HG02623 (cell line): ENCODE results near the gene MYO18A.

Source experiments
- ATAC-seq: cut with Tn5 transposase; IDR thresholded peaks from one replicate; pipeline ENCODE4 v1.9.1; 2021; ENCODE audit warnings: moderate library complexity; ENCODE audit not compliant: unreplicated experiment

MYO18A gene

DNA sequence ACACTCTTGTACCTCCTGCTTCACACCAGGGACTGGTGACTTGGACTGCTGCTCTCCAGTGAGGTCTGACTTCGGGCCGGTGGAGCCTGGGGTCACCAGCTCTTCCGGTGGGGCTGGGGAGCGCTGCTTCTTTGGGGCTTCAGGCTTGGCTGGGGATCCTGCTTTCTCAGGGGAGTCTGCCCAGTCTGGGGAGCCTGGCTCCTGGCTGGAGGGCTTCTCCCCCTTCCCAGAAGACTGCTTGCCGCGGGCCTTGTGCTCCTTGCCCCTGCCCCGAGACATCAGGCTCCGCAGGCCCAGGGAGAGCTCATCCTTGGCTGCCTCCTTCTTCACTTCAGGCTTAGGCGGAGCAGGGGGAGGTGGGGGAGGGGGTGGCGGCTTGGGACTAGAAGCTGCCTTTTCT is 52.4 kb downstream of the MYO18A start:
- ATAC-seq = no peak

DNA sequence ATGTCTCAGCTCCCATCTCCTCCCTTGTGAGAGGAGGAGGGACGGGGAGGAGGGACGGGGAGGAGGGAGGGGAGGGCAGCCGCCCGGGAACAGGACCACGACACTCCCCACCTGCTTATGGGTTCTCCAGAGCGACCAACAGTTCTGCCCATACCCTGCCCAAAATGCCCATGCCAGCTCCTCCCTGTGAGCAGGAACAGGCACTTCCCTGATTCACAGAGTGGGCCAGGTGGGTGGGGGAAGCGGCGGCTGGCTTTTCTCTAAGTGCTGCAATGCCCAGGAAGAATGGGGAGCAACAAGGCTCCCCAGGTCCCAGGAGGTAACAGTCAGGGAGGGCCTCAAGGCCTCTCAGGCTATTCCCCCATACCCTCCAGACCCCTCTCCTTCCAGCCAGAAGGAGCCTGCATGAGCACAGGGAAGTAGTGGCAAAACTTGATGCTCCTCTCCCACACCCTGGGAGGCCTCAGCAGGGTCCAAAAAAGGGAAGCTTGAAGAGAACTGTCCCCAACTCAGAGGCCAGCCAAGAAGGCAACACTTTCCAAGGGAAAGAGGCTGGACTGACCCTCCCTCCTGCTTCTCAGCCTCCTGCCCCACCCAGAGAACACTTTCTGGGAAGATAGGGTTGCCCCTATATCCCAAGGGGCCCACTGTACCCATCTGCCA is 53.8 kb downstream of the MYO18A start:
- ATAC-seq = no peak

DNA sequence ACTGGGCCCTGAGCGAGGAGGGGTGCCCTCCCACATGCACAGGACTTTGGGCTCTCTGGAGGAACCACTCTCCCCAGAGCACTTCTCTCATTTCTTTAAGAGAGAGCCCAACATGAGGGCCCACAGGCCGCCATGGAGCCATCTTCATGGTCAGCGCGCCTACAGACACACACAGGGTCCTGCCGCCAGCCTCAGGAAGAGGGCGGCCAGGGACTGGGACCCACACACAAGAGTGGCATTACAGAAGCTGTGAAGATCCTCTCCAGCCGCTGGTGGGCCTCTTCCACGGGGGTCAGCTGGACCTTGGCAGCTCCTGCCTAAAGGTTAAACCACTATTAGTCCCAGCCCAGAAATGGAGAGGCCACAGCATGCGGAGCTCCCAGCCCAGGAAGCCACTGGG is 54.5 kb downstream of the MYO18A start:
- ATAC-seq = no peak

DNA sequence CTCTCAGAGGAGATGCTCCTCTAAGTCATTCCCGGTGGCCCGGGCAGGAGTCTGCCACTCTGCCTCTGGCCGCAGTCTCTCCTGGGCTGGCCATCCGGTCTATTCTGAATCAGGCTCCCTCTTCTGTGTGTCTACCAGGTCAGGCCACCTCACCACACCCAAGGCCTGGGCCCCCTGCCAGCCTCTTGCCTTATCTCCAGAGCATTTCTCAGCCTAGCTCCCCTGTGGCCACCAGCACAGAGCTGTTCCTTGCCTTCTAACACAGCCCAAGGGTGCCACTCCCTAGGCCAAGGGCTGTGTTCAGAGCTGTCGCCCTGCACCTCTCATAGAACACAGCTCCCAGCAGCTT is 55.3 kb downstream of the MYO18A start:
- ATAC-seq = no peak

DNA sequence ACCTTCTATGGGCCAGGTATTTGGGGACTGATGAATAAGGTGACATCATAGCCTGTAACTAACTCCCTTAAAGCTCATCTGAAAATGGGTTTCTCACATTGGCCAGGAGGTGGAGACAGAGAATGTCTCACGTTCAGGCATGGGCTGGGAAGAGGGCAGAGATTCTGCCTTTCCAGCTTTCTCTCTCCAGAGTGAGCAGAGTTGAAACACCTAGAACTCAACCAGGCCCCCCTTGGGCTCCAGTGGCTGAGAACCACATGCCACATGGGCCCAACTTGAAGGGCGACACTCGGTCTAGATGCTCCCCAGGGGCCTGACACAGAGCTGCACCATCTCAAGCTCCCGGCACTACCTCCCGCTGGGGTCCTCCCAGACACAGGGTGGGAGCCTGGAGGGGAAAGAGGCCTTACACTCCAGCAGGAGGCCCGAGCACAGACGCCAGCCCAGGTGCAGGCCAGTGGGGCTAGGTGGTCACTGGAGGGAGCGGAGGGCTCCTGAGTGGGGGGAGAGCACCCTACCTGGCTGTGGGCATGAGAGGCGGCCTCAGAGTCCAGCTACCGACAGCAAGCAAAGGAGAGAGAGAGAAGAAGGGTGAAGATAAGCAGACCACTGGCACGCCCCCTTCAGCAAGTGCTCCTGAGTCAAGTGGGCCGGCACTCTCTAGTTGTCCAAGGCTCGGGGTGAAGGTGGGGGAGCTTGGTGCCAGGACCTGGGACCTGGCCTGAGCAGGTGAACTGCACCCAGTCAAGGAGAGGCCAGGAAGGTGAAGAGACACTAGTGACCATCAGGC is 55.9 kb downstream of the MYO18A start:
- no peak for ATAC-seq

DNA sequence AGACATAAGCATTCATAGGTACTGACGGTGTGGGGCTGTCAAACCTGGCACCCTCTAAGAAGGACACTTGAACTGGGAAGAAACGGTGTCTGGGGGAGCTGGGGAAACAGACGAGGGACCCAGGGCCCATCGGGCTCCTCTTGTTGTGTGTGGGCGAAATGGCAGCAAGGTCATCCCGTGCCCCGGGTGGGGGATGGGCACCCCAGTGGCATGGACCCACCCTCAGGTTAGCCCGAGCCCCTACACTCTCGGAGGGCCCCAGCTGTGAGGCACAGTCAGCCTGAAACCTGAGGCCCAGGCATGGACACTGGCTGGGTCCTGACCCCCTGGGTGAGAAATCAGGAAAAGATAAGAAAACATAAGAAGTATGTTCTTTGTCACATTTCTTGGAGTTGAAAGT is 57.1 kb downstream of the MYO18A start:
- ATAC-seq = no peak

DNA sequence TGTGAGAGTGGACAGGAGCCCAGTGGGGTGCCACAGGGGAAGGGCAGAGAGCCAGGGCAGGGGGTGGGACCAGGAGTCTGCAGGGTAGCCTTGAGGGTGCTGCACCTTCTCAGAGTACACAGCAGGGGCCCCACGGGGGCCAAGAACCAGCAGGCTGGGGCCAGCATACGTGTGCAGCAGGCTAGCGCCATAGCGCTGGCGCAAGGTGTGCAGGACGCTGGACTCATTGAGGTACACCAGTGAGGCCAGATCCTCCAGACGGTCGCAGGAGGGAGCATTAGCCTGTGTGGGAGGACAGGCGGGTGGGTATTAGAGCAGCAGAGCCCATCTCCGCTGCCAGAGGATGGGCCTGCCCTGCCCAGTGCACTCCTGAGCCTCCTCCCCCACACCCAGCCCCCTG is 58.8 kb downstream of the MYO18A start:
- ATAC-seq = no peak

DNA sequence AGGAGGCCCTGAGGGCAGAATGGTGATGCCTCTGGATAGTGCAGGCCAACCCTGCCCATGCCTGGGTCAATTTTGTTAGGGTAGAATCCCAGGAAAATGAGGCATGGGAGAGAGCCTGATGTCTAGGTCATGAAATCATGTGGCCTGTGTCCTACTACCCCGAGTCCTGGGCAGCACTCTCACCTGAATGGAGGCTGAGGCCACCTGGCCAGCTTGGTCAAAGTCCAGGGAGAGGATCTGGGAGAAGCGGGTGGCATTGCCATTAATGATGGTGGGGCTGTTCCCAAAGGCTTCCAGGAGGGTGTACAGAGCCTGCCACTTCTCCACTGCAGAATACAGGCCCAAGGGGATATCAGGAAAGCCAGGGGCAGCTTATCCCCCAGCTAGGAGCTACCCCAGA is 59.8 kb downstream of the MYO18A start:
- ATAC-seq = no peak

DNA sequence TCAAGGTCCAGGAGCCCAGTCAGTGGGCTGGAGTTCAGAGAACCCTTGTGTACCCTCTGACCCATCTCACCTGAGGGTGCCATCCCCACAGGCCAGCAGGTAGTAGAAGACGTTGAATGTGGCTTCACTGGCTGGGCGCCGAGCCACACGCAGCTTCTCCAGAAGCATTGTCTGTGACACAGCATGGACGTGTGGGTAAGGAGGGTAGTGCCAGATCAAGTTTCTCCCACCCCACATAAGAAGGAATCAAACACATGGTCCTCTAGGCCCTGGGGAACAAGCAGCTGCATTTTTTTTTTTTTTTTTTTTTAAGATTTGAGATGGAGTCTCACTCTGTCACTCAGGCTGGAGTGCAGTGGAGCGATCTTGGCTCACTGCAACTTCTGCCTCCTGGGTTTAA is 60.9 kb downstream of the MYO18A start:
- no peak for ATAC-seq

DNA sequence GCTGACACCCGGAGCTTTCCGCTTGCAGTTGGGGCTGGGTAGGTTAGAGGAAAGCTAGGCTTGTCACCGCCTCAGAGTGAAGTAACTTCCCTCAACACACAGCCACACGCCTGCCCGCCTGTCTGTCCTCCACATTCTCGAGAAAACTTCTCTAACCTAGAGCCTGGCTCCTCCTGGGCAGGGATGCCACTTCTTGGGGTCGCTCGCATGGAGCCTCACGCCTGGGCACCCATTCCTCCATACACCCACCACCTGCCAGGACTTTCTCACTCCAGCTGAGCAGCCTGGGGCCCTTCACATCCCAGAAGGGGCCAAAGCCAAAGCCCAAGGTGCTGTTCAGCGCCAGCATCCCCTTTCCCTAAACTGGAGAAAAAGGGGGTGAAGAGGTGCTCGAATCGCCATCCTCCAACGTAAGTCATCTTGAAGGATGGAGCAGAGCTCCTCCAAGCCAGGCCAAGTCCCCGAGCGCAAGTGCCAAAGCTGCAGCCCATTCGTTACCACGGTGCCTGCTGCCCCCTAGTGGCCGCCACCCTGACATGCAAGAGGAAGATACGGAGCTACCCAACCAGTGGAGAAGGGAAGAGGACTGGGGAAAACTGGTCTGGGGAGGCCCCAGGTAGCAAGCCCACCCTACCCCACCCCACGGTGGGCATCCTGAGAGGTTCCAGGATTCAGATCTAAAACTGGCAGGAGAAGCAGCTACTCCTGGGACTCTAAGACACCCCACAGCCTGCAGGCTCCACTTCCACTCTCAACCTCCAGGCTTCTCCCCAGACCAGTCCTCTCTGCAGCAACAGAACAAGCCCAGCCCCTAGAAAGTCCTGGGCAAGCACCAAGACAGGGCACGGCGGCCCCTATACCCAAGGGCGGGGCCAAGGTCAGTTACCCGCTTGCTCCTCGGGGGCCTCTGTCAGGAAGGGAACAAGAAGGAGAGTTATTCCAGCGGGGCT is 63.1 kb downstream of the MYO18A start:
- no peak for ATAC-seq

DNA sequence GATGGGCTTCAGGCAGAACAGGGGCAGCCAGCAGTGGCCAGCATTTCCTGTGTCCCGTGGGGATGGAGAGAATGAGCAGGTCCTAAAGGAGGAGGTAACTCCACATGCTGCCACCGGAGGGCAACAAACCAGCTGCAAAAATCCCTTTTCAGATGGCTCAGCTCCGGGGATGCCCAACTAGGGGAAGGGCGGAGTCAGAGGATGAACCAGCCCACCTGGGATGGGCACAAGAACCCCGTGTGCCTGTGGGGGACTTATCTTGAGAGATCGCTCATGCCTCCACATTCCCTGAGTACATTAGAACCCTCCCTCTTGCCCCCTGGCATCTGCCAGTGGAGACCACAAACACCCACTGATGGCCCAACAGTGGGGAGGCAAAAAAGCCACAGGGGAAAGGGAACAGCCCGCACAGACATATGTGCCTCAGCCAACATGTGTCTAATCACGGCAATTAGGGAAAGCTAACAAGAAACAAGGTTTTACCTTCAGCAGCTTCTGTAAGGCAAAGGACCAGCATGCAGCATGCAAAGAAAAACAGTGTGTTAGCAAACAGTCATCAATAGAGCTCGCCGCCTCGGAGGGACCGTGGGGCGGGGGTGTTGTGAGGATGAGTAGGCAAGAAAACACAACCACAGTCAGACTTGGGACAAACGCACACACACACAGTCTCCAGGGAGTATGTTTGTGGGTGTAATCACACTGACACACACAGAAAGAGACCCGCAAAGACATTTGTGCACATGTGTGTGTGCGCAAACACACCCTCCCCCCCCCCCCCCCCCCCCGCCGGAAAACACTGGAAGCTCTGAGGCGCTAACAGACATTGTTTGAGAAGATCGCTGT is 64.0 kb downstream of the MYO18A start:
- no peak for ATAC-seq

DNA sequence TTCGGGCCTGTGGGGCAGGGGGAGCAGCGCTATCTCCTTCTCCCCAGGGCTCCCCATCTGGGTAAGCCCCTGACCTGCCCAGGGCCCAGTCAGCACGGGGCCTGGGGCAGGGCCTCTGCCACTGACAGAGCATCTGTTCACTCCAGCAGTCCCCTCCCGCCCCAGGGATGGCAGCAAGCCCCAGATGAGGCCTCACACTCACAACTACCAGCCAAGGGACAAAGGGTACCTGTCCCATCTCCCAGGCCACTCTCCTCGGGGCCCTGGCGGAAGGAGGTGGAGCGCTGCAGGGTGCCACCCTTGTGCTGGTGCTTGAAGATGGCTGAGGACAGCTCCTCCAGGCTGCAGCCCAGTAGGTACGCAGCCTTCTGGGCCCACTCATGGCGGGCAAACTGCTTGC is 64.8 kb downstream of the MYO18A start:
- no peak for ATAC-seq

DNA sequence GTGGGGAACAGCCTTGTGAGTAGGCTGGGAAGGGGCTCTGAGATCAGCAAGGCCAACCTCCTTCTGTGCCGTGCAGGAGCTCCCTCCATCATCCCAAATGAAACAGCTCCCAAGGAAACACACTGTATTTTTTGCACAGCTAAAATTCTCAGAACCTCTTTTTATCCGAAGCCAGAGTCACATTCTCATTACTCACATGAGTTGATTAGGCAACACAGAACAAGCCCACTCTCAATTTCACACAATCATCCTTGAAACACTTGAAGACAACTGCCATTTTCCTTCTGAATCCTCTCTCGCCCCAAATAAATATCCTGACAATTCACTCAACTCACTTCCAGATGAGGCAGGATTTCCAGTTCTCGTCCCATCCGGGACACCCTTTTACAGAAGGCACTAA is 66.1 kb downstream of the MYO18A start:
- no peak for ATAC-seq

DNA sequence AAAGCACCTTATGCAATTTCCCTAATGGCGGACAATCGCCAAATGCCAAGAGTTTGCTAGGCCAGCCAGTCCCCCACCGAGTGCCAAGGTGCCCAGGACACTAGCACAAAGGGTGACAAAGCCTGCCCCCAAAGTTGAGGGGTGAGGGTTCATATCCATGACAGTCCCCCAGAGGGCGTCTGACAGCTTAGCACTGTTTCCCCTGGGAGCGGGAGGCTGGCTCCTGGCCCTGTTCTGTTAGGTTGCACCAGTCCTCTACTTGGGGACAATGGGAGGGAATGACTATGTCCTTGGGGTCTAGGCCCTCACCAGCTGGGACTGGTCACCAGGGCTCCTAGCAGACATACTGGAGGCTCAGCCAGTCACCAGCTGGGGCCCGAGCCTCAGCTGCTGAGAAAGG is 66.9 kb downstream of the MYO18A start:
- no peak for ATAC-seq

DNA sequence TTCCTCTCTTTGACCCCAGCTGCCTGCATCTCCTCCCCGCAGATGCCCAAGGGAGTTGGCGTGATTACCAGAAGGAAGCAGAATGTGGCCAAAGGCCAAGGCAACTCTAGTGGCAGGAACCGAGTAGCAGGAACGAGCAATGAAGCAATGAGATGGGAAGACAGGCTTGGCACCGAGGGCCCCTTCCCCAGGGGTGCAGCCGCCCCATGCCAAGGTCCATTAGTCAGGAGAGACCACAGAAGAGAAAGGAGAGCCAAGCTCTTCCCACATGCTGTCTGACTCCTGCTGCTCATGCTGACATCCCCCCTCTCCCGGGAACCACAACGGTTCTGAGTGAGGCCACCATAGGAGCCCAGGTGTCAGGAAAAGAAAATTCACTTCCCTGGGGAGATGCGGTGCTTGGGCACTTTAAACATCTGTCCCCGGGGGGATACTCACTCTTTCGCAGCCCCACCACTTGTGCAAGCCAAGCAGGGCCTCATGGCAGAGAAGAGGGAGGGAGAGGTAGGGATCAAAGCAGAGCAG is 67.4 kb downstream of the MYO18A start:
- no peak for ATAC-seq

DNA sequence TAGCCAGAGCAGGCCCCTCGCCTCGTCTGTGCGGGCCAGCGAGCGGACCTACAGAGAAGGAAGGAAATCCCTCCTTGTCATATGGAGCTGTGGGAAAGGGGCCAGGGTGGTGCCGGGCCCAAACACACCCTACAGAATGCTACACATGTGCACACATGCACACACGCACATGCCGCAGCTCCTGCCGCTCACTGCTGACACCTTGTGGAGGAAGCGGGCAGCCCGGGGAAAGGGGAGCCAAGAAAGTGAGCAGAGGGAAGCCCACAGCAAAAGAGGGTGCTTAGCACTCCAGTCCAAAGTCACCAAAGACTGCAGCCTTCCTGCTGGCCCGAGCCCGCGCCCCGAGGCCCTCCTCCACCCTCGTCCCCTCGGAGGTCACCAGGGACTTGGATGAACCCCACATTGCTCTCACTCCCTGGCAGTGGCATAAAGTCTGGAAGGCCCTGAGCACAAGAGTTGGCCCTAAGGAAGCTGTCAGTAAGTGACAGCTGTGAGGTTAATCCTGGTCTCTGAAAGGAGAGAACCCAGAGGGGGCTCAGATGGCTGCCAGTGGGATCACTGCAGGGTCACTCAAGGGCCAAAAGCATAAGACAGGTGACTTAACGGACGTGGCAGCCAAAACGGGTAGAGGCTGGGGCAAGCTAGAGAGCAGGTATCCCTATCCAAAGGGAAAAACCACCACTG is 68.2 kb downstream of the MYO18A start:
- ATAC-seq = no peak

DNA sequence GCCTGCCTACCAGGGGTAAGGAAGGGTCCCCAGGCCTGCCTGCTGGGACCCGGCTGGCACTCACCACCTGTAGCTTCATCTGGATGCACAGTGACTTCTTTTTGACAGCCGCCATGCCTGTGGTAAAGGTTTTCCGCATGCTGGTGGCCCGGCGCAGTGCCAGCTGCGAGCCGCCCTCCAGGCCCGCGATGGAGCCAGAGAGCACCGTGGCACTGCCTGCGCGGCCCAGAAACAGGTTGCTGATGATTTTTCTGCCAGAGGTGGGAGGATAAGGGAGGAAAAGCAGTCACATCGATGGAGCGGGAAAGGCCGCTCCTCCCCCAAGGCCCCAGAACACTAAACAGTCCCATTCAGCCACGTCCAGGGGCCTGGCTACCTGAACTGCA is 69.8 kb downstream of the MYO18A start:
- ATAC-seq = no peak

DNA sequence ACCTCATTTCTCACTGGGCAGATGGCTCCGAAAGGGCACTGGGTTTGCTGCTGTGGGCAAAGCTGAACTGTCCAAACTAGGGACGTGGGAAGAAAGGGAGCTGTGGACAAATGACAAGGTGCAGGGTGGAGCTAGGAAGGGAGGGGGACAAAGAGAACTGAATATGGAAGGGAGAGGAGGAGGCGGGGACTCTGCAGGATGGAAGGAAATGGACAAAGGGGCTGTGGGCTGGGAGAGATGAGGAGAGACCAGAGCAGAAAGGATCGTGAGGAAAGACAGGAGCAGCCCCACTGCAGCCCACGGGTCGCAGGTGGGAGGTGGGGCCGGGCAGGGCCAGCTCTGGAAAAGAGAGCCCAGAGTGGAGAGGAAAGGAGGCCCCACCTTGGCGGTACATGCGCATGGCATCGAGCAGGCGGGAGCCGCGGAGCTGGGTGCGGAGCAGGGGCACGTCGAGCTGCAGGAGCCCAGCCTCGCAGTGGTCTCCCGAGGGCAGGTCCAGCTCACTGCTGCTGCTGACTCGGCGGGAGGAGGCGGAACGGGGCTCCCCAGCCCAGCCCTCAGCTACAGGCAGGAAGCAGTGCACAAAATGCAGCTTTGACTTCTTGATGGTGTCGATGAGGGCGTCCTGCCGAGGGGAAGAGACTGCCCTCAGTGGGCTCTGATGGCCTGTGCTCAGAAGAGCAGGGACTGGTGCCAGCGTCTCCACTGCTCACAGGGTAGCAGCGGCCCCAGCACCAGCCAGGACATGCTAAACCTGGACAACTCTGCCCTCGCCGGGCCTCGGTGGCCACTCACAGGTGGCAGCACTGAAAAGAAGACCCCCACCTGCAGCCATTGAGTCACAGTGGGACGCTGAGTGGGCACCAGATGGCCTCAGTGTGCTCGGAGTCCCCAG is 70.5 kb downstream of the MYO18A start:
- no peak for ATAC-seq
